Germinal center (tissue), 1 donor: ENCODE measurements around the gene BAIAP2.

Source experiments
- DNase-seq: peaks from one replicate; pipeline ENCODE4 v3.0.0; 2012; ENCODE audit warnings: mixed read lengths, low spot score

BAIAP2 gene

DNA sequence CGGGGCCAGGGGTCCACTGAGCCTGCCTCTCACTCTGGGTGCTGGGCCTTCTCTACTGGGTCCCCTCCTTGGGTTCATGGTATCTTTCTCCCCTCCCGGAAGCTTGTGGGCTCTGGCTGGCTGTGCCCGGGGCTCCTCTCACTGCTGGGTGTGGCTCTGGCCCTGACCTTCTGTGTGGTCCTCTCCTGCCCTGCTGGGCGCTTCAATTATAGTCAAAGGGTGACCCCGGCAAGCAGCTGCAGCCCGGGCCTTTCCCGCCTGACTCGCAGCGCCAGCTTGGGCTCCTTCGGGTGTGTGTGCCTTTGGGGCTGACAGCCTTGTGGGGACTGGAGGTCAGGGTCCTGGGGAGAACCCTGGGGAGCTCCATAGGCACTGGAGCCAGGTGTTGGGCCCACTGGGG is 76.1 kb downstream of the BAIAP2 start:
- DNase-seq: no peak

DNA sequence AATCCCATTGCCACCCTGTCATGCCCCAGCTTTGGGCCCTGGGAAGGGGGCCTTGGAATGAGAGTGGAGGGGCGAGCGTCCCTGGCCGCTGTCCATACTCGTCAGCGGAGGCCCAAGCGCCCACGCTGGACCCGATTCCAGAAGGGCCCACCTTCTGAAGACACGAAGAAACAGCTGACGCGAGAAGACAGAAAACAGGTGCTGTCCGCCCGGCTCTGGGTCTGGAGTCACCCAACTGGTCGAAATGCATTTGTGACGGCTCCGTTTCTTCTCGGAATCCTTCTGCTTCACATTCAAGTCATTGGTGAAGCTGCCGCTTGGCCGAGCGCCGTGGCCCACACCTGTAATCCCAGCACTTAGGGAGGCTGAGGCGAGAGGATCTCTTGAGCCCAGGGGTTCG is 77.5 kb downstream of the BAIAP2 start:
- no peak for DNase-seq

DNA sequence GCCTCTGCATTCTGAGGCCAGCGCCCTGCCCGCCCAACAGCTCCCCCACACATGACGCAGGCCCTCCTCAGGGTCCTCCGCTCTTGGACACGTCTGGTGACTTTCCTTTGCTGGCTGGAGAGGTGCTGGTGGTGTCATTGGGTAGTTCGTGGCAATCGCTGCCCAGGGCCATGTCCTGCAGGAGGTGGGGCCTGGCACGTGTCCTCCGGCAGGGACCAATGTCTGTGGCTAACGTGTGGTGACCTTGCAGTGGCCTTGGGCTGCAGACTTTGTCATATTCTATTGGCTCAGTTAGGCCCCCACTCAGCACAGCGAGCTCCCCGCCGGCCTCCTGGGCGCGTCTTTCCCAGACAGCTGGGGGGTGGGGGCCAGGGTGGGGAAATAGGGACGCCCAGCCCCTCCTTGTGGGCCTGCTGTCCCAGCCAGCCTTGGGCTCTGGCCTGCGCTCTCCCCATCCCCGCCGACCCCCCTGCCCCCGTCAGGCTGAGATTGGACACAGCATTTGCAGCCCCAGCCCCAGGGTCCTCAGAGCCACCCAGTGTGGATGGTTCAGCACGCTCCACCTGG is 78.3 kb downstream of the BAIAP2 start:
- no peak for DNase-seq

DNA sequence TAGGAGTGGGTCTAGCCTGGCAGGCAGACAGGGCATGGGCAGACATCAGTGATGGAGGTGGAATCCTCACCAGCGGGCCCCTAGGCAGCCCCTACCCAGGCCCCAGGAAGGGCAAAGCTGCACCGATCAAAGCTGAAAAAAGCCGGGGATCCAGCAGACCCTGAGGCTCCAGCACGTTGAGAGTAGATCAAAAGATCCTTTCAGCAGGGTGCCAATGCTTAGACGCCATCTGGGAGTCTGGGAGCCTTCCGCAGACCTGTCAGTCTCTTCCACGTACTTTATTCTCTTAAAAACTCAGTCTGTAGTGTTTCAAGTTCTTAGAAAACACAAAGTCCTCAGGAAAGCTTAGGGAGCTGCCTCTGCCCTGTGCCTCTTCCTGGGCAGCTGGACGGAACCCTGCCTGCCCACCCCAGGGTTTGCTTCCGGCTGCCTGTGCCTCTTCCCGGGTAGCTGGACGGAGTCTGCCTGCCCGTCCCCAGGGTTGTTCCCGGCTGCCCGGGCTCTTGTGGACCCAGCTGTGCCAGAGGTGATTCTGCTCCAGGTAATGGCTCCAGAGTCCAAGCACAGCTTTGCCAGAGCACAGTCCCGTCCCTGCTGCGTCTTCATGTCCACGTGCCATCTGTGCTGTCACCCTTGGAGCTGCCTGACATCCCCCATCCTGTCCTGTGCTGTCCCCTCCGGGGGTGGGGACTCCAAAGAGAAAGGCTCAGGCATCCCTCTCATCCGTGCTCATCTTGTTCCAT is 79.6 kb downstream of the BAIAP2 start:
- no peak for DNase-seq

DNA sequence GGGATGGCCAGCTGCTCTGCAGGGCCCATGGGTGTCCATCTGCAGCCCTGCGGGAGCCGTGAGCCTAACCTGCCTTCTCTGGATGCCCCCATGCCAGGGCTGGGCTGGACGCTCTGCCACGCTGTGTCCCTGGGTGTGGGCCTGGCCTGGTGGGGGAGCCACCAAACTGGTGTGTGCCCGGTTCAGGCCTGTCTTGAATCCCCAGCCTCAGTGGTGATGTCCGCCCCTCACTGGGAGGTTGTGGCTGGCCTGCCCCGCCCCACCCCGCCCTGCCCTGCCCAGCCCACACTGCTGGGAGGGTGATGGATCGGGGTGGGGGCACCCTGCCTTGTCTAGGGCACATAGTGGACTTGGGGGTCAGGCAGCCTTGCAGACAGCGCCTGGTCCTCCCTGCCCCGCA is 80.3 kb downstream of the BAIAP2 start:
- DNase-seq: no peak

DNA sequence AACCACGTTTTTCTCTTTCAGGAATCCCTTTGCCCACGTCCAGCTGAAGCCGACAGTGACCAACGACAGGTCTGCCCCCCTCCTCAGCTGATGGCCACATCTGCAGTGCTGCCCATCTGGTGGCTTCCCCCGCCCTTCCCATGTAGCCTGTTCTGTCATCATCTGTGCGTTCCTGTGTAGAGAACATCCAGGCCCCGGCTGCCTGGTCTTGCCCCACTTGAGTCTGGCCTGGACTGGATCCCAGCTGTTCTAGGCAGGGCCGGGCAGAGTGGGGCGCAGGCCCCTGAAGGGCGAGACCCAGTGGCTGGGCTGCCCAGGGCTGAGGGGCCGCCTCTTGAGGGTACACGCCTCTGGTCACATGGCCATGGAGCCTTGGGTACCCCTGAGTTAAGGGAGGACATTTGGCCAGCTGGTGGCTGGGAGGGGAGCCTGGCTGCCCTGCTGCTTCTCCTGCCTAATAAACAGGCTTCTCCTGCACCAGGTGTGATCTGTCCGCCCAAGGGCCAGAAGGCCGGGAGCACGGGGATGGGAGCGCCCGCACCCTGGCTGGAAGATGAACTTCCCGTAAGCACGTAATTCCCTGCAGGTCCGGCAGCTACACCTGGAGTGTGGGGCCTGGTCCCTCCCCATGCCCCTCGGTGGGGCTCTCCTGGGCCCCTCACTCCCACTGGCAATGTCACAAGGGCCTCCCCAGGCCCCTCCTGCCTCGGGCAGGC is 81.0 kb downstream of the BAIAP2 start:
- no peak for DNase-seq

DNA sequence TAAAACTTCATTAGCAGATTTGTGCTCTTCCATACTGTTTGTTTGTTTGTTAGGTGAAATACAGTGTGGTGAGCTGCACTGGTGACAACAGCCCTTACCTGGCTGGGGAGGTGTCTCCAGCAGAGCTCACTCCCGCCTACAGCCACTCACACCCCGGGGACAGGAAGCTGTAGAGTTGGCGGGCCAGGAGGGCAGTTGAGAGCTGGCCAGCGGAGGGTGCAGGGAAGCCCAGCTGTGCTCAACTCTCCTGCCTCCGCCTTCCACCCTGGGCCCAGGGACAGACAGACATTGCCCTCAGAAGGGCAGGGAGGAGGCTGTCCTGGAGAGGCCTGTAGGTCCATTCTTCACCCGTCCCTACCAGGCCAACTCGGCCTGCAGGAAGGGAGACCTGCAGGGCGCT is 81.8 kb downstream of the BAIAP2 start:
- no peak for DNase-seq

DNA sequence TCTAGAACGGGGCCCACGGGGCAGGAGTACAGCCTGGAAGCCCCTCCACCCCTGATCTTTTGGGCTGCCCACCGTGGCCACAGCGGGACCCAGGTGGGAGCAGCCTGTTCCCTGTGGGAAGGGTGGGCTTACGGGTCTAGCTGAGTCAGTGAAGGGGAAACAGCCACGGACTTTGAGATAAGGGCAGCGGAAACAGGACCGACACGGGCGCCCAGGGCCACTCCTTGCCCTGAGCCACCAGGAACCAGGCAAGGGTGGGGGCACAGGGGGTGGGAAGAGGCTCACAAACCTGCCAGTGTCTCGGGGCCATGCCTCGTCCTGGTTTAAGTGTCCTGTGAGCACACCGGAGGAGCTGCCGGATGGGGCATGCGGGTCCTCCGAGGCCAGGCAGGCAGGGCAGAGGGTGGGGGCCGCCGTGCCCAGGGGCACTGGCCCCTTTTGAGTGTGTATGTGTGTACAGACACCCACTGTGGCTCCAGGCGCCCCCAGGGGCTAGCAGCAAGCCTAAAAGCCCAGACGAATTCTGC is 82.8 kb downstream of the BAIAP2 start:
- DNase-seq: no peak

DNA sequence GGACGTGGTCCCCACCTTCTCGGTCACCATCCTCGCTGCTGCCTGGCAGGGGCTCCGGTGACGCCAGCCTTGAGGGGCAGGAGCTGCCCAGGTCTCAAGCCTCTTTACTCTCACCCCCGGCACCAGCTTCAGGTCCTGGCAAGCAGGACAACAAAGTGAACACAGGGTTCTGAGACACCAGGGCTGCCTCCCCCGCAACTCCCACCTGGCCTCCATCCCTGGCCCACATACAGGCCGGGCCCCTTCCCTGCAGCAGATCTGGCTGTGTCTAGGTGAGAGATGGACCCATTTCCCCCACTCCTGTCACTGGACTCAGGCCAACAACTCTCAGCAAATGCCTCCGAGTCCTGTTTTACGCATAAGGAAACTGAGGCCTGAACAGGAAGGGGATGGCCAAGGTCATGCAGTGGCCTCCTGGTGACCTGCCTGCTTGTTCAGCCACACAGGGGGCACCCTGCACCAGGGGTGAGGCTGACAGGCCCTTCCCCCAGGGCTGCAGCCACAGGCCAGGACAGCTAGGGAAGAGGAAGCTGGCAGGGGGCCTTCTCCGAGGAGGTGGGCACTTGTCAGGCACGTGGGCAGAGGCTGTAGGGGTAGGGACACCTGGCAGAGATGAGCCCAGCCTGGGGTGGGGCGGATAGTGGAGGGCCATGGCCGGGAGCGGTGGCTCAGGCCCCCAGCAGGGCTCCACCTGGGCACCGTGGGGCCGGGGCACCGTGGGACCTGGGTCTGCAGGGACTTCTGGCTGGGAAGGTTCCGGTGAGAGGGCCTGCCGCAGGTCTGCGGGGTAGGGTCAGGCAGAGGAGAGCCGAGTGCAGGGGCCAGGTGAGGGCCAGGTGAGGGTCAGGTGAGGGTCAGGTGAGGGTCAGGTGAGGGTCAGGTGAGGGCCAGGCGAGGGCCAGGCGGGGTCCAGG is 83.6 kb downstream of the BAIAP2 start:
- no peak for DNase-seq

DNA sequence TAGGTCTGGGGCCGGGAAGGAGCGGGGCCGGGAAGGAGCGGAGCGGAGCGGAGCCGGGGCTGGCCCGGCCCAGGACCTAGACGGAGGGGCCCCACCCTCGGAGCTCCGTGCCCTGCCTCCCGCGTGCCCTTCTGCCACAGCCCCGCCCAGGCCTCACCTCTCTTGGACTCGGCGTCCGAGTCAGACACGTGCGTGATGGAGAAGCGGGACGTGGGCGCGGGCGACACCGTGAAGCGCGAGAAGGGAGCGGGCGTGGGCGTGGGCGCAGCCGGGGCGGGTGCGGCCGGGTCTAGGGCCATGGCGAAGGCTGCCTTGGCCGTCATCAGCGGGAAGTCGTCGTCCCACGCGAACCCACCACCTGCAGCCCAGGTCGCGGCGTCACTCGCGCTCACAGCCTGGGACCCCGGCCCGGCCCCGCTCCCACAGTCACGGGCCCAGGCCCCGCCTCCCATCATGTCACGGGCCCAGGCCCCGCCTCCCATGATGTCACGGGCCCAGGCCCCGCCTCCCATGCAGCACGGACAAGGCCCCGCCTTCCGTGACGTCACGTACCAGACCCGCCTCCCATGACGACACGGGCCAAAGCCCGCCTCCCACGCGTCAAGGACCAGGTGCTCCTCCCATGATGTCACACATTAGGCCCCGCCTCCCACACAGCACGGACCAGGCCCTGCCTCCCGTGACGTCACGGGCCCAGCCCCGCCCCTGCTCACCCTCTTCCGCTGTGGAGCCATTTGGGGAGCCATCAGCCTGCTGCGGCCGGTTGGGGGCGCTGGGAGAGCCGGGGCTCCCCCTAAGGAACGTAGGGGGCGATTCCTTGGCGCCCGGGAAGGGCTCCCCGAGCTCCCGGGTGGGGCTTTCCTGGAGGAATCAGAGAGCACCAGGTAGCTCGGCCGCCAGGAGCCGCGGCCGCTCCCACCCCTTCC is 84.5 kb downstream of the BAIAP2 start:
- DNase-seq: peak; percentile 80

DNA sequence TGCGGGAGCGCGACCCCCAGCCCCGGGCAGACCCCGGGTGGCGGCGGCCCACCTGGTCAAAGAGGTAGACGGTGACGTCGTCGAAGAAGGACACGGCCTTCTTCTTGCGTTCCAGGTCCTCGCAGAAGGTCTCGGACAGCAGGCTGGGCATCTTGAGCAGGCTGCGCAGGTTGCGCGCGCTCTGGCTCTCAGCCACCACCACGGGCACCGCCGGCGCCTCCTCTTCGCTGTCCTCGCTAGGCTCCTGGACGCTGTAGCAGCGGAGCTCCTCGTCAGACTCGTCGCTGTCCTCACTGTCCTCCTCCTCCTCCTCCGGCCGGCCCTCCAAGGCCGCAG is 85.2 kb downstream of the BAIAP2 start:
- no peak for DNase-seq

DNA sequence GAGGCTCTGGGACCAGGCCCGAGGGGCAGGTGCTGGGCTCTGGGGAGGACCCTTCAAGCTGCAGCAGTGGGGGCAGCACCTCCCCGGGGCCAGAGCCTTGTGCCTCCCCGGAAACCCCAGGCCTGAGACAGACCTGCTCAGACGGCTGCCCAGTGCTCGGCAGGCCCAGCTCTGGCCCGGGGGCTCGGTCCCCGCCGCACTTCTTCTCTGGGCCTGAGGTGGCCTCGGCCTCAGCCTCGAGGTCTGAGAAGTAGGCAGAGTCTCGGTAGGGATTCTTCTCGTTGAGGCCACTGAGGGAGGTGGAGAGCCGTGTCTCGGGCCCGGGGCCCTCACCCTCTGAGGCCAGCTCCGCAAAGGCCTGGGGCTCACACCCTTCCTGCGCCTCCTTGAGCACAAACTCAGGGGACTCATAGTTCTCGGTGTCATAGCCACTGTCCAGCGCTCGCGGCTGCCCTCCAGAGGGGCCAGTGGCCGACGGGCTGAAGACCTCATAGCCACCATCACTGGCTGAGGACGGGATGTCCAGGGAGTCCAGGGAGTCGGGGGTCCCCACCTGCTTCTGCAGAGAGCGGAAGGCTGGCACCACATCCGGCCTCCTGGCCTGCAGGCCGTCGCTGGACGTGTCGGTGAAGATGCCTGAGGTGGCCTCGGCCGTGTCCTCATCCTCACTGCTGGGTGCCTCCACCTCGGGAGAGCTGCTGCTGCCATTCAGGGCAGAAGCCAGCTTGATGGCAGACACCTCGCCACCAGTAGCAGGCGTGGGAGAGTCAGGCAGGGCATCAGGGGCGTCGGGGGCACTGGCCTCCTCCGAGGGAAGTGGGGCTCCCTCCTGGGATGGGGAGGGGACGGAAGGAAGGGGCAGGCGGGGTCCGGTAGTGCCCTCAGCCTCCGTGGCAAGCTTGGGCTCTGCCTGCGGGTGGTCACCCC is 86.0 kb downstream of the BAIAP2 start:
- DNase-seq: no peak

DNA sequence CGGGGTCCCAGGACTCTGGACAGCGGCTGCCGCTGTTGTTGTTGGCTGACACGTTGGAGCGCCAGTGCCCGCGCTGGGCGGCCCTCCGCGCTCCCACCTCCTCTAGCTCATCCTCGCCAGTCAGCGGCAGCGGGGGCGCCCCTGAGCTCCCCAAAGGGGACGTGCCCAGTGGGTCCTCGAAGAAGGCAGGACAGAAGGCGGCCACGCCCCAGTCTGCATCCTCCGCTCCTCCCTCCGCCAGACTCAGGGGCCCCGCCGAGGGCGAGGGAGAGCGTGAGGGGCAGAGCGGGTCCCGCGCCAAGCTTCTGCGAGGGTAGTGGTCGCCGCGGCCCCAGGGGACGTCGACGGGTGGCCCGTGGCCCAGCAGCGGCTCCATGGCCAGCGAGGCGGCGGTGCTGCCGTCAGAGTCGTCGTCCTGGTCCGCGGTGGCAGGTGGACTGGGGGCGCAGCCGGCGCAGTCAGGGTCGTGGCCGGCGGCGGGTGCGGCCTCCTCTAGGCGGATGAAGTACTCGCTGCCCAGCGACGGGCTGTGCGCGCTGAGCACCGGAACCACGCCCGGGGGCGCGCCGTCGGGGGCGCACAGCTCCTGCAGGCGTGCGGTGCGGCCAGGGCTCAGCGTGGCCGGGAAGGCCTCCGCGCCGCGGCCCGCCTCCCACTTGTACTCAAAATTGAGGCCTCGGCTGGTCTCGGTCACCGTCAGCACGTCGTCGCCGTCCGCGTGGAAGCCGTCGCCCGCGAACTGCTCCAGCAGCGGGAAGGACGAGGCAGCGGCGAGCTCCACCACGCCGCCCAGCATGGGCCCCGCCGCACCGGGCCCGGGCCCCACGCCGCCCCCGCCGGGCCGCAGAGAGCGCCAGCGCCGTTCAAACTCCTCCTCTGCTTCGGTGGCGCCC is 87.1 kb downstream of the BAIAP2 start:
- DNase-seq: no peak

DNA sequence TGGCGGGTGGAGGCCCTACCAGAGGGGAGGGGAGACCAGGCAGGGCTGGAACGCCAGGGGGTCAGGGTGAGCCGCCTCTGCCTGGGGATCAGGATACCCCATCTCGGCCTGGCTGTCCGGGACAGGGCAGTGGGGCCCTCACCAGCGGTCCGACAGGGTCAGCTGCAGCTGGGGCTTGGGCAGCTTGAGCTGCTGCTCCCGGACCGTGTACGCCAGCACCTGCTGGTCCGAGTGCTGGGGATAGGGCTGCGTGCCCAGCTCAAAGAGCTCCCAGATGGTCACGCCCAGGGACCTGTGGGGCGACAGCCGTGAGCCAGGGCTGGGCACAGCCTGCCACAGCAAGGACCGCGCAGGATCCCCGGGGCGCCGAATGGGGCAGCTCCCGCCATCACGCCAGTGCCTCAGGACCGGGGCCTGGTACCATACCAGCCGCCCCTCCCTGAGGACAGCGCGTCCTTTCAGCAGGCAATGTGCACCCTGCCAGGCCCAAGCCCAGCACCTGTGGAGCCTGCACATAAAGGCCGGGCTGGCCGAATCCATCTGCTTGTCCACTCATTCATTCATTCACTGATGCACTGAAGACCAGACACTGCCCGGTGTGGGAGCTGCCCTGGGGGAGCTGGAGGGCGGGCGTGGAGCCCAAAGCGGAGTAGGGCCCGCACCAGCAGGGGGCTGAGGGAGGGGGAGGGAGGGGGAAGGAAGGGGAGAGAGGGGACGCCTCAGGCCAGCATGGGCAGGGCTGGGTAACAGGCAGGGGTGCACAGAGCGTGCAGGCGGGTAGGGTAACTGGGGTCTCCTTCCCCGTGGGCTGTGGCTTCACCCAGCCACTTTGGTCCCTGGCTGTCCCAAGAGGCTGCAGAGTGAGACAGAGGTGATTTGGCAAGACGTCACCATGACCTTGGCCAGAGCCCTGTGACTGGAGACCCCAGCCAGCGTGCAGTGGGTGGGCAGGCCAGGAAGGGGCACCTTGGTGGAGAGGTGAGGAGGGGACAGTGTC is 88.4 kb downstream of the BAIAP2 start:
- DNase-seq: no peak

DNA sequence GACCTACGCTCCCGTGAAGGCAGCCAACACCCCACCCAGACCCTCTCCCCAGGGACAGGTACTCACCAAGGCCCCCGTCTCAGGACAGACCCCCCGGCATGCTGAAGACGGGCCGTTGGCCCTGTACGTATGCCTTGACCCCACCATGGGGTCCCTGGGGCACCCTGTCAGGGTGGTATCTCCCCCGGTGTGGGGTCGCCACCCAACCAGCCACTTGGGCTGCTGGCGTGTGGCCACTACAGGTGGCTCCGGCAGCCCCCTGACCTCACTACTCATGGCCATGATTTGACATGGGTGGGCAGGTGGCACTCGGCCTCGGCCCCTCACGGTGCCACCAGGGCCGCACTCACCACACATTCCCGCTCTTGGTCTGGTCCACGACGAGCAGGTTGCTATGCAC is 89.4 kb downstream of the BAIAP2 start:
- DNase-seq: no peak

DNA sequence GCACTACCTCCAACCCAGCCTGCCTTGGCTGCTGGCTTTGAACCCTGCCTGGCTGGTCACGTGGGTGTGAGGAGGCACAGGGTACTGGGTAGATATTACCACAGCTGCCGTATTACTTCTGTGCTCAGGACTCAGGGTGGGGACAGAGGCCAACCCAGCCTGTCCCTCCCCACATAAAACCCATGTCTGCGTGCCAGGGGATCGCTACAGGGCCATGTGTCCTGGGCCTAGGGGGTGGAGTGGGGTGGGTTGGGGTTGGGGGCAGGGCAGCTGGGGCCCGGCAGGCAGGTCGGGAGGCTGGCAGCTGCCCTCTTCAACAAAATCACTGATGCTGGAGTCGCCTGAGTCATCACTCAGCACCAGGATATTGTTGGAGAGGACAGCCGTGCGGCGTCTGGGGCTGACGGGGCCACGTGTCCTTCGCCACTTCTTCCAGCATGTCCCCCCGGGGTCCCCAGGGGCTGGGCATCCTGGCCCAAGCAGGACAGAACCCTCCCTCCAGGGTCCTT is 90.7 kb downstream of the BAIAP2 start:
- no peak for DNase-seq

DNA sequence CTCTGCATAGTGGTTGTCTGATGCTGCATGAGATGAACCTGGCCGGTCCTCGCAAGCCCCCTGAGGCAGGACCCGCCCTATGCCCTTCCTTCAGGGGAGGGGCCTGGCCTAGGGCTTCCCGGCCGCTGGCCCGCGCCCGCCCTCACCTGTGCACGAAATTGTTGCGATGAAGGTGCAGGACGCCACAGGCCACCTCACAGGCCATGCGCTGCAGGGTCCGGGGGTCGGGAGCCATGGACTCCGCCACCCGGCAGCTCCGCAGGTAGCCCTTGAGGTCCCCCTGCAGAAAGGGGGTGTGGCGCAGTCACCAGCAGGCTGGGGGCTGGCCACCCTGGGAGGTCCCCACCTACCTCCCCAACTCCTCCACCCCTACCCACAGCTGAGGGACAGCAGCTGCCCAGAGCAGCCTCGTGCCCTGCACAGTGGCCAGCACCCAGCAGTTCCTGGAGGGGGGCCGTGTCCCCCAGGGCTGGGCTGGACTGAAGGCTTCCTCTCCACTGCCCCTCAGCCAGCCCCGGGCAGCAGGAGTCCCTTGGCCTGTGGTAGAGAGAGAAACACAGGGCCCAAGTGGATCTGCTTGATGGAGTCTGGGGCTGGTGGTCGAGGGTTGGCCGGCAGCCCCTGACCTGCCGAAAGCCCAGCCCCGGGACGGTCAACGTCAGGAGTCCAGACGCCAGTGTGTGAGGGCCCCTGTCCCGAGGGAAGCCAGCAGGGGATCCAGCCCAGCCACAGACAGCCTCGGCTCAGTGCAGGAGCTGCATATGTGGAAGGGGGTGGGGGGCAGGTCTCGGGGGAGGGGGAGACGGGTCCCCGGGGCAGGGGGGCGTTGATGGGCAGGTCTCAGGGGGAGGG is 91.6 kb downstream of the BAIAP2 start:
- no peak for DNase-seq
